HG02588 (cell line): ENCODE results near the gene NOSIP.

Experiments used
- ATAC-seq: cut with Tn5 transposase; IDR thresholded peaks from one replicate; pipeline ENCODE4 v1.9.1; 2021; ENCODE audit warnings: mild to moderate bottlenecking, moderate library complexity; ENCODE audit not compliant: unreplicated experiment

NOSIP gene

DNA sequence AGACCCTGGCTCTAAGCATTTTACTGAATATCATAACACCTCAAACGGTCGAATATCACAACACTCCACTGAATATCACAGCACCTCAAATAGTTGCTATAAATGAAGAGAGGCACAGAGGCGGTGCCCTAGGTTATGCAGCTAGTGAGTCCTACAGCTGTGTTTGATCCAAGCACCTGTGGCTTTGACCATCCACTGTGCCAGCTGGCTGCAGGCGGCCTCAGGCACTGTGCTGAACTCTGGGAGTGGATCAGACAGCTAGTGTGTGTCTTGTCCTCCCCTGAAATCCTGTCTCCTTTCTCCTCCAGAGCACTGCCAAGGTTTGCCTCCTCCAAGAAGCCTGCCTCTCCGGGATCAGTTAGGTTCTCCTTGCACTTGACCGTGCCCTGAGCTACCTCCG, 7.3 kb downstream of the NOSIP start:
- ATAC-seq, result no peak

DNA sequence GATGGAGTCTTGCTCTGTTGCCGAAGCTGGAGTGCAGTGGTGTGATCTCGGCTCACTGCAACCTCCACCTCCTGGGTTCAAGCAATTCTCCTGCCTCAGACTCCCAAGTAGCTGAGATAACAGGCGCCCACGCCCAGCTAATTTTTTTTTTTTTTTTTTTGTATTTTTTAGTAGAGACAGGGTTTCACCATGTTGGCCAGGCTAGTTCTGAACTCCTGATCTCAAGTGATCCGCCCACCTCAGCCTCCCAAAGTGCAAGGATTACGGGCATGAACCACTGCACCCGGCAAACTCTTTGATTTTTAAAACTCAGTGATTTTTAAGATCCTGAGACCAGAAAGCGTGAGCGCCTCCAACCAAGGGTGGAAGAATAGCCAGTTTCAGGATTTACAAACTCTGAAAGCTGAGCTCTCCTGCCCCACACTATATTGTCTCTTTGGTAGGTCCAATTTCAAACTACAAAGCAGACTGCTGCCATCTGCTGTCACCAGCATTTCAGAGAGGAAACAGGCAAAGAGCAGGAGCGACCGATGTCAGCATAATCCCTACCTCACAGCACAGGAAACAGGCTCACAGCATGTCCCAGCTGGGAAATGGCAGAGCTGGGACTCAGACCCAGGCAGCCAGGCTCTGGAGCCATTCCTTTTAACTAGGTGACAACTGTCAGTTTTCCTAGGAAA, 9.2 kb downstream of the NOSIP start:
- no peak for ATAC-seq

DNA sequence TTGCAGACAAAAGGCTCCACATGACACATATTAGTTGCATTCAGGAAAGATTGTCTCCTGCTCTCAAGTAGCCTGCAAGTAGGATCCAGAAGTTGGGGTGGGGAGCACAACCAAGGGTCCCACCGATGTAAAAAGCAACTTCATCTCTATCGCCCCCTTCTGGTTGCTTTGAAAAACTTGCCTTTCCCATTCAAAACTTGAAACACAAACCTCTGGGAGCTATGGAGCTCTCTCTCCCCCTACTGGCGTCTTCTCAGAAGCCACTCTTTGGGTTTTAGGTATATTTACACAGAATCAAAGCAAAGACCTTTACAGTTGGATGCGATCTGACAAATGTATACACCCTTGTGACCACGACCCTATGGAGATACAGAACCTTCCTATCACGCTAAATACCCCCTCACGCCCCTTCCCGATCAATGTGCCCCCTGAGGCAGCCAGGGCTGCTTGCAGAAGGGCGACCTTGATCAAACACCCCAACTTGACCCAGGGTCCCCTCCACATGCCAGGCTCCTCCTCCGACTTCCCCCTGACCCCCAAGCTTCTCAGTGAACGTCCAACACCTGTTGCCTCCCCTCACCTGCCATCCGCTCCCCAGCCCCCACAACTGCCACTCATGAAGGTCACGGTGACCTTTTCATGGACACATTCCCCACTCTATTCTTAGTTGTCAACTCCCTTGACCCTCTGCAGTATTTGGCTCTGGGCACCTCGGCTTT, 10.1 kb downstream of the NOSIP start:
- ATAC-seq, result no peak

DNA sequence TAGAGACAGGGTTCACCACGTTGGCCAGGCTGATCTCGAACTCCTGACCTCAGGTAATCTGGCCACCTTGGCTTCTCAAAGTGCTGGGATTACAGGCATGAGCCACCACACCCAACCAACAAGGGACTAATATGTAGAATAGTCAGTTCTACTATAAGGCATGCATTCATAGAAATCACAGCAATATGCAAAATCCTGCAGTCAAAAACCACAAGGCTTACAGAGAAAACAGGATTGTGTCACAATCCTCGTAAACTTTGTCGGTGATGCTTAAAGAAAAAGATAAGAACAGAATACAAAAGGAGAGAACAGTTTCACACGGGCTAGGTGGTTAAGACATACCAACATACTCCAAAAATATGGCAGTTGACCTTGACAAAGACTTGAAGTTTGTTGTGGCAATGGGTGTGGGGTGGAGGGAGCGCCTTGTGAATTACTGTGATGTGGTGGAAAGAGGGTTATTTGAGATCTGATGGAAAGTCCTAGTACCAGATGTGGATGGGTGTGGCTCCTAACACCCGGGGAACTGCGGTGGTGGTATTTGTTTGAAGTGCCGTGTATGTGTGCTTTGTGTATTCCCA, 12.4 kb downstream of the NOSIP start:
- no peak for ATAC-seq

- no peak for ATAC-seq
These were observed 14.1 kb downstream of the NOSIP start for GRCh38 chr19:49566302-49566701.

GRCh38 chr19:49565261-49565660, 15.1 kb downstream of the NOSIP start:
- no peak for ATAC-seq

GRCh38 chr19:49564616-49565045, 15.7 kb downstream of the NOSIP start:
- ATAC-seq, result no peak

DNA sequence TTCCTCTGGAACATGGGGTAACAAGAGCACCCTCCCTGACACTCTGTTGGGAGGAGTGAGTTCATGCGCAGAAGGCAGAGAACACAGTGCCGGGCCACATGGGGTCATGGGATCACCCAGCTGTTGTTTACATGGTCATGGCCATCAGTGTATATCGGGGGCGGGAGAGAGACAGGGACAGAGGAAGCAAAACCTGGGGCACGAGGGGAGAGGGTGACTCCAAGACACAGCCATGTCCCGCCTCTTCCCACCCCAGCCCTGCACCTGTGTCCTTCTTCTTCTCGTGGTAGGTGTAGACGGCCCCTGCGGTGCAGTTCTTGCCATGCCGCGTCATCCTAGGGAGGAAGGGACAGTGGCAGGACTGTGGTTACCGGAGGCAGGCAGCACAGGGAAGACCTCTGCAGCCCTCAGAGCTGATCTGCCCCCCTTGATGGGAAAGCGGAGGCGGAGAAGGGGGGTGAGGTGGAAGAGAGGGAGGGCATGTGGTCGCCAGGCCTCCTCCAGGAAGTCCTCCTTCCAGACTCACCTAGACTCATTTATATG, 19.9 kb downstream of the NOSIP start:
- ATAC-seq, result no peak

DNA sequence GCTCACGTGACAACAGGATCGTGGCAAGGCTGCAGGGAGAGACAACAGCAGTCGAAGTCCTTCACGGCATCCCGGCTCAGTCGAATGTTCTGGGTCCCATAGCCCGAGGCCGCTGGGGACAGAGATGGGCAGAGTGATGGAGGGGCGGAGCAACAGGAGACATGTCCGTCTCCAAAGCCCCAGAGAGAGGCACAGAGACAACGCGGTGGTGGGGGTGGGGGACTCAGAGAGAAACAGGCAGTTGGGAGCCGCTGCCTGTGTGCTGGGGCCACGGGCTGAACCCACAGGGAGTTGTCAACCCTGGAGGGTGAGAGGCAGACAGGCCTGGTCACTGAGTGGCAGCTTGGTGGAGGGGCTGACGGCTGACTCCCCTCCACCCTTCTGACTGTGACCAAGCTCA, 20.4 kb downstream of the NOSIP start:
- ATAC-seq, result no peak

DNA sequence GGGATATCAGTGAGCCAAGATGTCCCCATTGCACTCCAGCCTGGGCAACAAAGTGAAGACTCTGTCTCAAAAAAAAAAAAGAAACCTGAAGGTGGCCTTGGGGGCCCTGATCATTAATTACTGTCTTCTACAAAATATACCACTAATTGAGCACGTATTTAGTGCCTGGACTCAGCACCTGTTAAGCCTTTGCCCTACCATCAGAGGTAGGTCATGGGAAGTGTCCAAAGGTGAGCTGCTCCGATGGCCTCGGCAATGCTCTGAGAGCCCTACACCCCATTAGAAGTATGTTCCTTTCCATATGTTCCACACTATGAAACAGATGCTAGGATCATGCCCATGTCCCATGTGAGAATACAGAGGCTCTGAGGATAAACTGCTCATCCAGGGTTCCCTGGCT, 20.9 kb downstream of the NOSIP start:
- no peak for ATAC-seq

GRCh38 chr19:49558591-49558990, 21.8 kb downstream of the NOSIP start:
- ATAC-seq, result no peak

DNA sequence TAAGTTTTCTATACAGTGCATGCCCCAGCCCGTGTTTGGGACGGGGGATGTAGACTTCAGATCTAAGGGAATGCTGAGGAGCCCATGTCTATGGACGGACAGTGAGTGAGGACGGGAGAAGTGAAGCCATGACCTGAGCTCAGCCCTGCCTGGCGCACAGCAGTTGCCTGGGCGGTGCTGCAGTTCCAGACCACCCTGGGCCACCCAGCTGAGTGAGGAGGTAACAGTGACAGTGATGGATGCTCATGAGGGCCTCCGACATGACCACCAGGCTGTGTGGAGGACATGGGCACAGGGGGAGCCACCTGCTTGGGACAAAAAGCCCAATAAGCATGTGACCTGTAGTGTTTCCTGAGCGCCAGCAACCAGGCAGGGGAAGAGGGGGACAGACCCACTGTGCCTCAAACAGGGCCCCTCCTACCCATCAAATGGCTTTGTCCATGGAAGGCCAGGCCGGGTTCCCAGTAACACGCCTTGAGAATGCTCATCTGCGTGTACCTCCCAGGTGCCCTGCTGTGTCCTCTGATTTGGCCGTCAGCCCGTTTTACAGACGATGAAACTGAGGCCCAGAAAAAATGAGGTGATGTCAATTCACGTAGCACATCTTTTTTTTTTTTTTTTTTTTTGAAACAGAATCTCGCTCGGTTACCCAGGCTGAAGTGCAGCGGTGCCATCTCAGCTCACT, 22.6 kb downstream of the NOSIP start:
- ATAC-seq, result no peak

GRCh38 chr19:49556412-49557398, 23.7 kb downstream of the NOSIP start:
- ATAC-seq, result no peak

GRCh38 chr19:49555600-49556411, 24.6 kb downstream of the NOSIP start:
- no peak for ATAC-seq

DNA sequence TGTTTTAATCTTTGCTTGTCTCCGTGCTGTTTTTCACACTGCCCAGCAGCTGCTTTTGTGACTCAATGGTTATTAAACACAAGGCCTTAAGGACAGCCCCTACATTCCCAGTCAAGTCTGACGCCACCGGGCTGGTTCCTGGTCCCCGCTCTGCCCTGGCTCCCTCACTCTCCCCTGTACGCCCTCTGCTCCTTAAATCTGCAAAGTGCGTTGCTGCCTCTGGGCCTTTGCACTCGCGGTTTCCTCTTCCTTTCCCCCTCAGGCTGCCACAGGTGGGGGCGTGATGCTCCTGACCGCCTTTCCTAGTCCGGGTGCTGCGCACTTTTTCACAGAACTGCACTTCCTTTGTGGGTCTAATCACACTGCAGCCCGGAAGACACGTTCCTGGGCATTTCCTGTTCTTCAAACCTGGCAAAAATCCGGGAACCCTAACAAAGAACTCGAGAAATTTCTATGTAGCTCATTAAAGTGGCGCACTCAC, 25.6 kb downstream of the NOSIP start:
- ATAC-seq, result no peak

DNA sequence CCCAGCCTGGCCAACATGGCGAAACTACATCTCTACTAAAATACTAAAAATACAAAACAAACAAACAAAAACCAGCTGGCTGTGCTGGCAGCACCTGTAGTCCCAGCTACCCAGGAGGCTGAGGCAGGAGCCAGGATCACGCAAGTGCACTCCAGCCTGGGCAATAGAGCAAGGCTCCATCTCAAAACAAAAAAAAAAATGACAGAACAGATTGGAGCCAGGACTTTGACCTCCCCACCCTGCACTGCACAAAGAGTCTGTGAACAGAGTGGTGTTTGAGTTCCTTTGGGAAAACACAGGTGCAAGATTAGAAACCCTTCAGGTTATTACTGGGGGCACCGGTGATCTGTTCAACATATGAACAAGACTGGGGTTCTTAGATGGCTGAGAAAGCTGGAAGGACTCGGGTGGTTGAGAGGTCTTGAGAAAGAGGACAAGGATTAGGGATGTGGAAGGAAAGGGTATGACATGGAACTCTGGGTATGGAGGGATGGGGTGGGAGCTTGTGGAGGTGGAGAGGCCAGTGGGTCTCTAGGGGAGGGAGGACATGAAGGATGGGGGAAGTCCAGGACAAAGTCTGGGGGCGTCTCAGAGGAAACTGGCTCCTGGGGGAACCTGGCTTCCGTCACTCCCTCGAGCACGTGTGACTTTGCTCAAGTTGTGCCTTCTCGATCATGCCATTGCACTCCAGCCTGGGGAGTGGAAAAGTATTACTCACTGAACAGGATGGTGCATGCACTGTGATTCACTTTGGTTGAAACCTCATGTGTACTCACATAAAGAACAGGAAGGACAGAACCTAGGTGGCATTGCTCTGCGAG, 26.7 kb downstream of the NOSIP start:
- no peak for ATAC-seq

DNA sequence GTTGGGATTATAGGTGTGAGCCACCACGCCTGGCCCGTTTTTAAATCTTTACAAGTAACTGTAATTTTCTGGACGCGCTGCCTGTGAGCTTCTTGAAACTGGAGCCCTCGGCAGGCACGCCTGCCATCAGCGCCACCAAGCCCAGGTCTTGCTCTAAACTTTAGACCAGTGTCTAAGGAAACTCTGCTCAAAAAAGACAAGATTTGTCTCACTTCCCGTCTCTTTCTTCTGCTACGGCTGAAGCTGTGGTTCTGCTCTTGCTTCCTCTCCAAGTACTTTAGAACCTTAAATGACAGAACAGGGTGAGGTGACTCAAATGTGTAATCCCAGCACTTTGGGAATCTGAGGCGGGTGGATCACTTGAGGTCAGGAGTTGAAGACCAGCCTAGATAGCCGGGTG, 27.6 kb downstream of the NOSIP start:
- ATAC-seq, result no peak

- ATAC-seq, result no peak
These were observed 28.8 kb downstream of the NOSIP start for GRCh38 chr19:49551531-49551930.
